Right renal cortex interstitium (tissue), 3 donors: Measurements from ENCODE around the gene SZT2. TPM values are rescaled to one million over a fixed set of nuclear protein-coding genes. Genes with fewer than 3 reads are reported as not detected.

ENCODE experiments used
- DNase-seq, 3 donors: peaks; one replicate each; pipeline ENCODE4 v3.0.0-alpha.2; 2013; ENCODE audit warnings: low read depth in 3 of 3, low spot score in 2 of 3
- polyA plus RNA-seq, 3 donors: library from polyadenylated mRNA; unstranded; fragments of 120-200 nt; gene quantifications; one replicate each; pipeline ENCODE4 v1.2.1, GENCODE V29; 2013; ENCODE audit not compliant: insufficient read length in 3 of 3

The SZT2 gene
- polyA plus RNA-seq, 3 donors = 15.9 to 17.9 (median 16.7) TPM

GRCh38 chr1:43421976-43422750, 32.5 kb downstream of the SZT2 start:
- DNase-seq = no peak

- DNase-seq = no peak
These were observed 33.4 kb downstream of the SZT2 start for GRCh38 chr1:43422995-43423671.

GRCh38 chr1:43423672-43424550, 34.2 kb downstream of the SZT2 start:
- no peak for DNase-seq

GRCh38 chr1:43425045-43425444, 35.3 kb downstream of the SZT2 start:
- no peak for DNase-seq

GRCh38 chr1:43426221-43426620, 36.5 kb downstream of the SZT2 start:
- no peak for DNase-seq

GRCh38 chr1:43427524-43427923, 37.8 kb downstream of the SZT2 start:
- no peak for DNase-seq

GRCh38 chr1:43427941-43428340, 38.2 kb downstream of the SZT2 start:
- no peak for DNase-seq

- DNase-seq = no peak
These were observed 41.1 kb downstream of the SZT2 start for GRCh38 chr1:43430831-43431230.

GRCh38 chr1:43431676-43432075, 42.0 kb downstream of the SZT2 start:
- no peak for DNase-seq

GRCh38 chr1:43432171-43432860, 42.6 kb downstream of the SZT2 start:
- DNase-seq = no peak

- DNase-seq = no peak
These were observed 43.2 kb downstream of the SZT2 start for GRCh38 chr1:43432907-43433306.

GRCh38 chr1:43434256-43434655, 44.6 kb downstream of the SZT2 start:
- DNase-seq = no peak

GRCh38 chr1:43435146-43436145, 45.7 kb downstream of the SZT2 start:
- DNase-seq = no peak

- no peak for DNase-seq
These were observed 46.7 kb downstream of the SZT2 start for GRCh38 chr1:43436371-43436770.

GRCh38 chr1:43437031-43437973, 47.6 kb downstream of the SZT2 start:
- DNase-seq = no peak

GRCh38 chr1:43438006-43438405, 48.3 kb downstream of the SZT2 start:
- DNase-seq = no peak

- no peak for DNase-seq
These were observed 48.9 kb downstream of the SZT2 start for GRCh38 chr1:43438576-43438952.

GRCh38 chr1:43438953-43439581, 49.4 kb downstream of the SZT2 start:
- DNase-seq = no peak
